ENCODE data around the gene PPP1R12B.

GRCh38 chr1:202302166-202302565 lies 46.3 kb upstream of the PPP1R12B start:
- TF ChIP-seq EZH2 (IDR thresholded peaks at IDR 0.05; ENCODE audit: low read depth, unreplicated experiment) (no peak), POLR2AphosphoS5 (IDR thresholded peaks at IDR 0.05; ENCODE audit: low read depth) (no peak)
- TF ChIP-seq, protein P1, sequence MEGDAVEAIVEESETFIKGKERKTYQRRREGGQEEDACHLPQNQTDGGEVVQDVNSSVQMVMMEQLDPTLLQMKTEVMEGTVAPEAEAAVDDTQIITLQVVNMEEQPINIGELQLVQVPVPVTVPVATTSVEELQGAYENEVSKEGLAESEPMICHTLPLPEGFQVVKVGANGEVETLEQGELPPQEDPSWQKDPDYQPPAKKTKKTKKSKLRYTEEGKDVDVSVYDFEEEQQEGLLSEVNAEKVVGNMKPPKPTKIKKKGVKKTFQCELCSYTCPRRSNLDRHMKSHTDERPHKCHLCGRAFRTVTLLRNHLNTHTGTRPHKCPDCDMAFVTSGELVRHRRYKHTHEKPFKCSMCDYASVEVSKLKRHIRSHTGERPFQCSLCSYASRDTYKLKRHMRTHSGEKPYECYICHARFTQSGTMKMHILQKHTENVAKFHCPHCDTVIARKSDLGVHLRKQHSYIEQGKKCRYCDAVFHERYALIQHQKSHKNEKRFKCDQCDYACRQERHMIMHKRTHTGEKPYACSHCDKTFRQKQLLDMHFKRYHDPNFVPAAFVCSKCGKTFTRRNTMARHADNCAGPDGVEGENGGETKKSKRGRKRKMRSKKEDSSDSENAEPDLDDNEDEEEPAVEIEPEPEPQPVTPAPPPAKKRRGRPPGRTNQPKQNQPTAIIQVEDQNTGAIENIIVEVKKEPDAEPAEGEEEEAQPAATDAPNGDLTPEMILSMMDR (conservative IDR thresholded peaks at IDR 0.05; ENCODE audit: low read depth in 2 of 2), result no peak
